Measurements from ENCODE around the gene ZNF507. TPM values are rescaled to one million over a fixed set of nuclear protein-coding genes. Genes with fewer than 3 reads are reported as not detected.

ZNF507 gene
- total RNA-seq, 1 experiment from 2014 or later = 31.1 TPM

GRCh38 chr19:32309711-32310390, 35.6 kb upstream of the ZNF507 start:
- Histone ChIP-seq H2BK5ac (ENCODE audit: insufficient read length, low read length) (no peak overlapping the region), H3K9ac (ENCODE audit: extremely low read depth, insufficient read length, low read length) (no peak overlapping the region), H4K5ac (ENCODE audit: insufficient read length, low read depth, low read length) (no peak overlapping the region), H3K27ac (ENCODE audit: insufficient read length, low read depth, low read length) (no peak overlapping the region), H2AK5ac (ENCODE audit: insufficient read length, low read length) (no peak overlapping the region), H3K23ac (ENCODE audit: insufficient read length, low read depth, low read length) (no peak overlapping the region), H2AFZ (ENCODE audit: low read length) (no peak overlapping the region), H2BK120ac (ENCODE audit: low read depth, low read length, poor library complexity, severe bottlenecking) (no peak overlapping the region), H3K9me3 (ENCODE audit: control insufficient read depth, low read depth, low read length) (no peaks in the 10 kb centered on the region), H3T11ph (ENCODE audit: low read length) (no peak overlapping the region), H4K91ac (ENCODE audit: insufficient read length, low read depth, low read length) (no peak overlapping the region), H4K20me1 (ENCODE audit: control insufficient read depth, insufficient read depth, insufficient read length) (no peaks in the 10 kb centered on the region), H3K79me2 (ENCODE audit: insufficient read depth, low read length) (no peaks in the 10 kb centered on the region), H3K4ac (ENCODE audit: low read depth, low read length) (no peak overlapping the region), H3K4me1 (ENCODE audit: insufficient read depth, low read length) (peaks cover 3% of the 10 kb centered on the region; the same call in 1 of the 2 replicates), H4K8ac (replicated peaks; ENCODE audit: insufficient read length, low read depth, low read length) (no peak overlapping the region), H3K56ac (ENCODE audit: insufficient read length, low read depth, low read length) (peak overlapping the region; percentile 7), H2BK12ac (ENCODE audit: insufficient read length, low read depth, low read length) (no peak overlapping the region), H3K23me2 (ENCODE audit: insufficient read length, low read depth, low read length, poor library complexity, severe bottlenecking) (no peaks in the 10 kb centered on the region), H3K4me2 (ENCODE audit: insufficient read depth, insufficient read length, low read length) (no peak overlapping the region), H2BK20ac (ENCODE audit: low read depth, low read length, poor library complexity, severe bottlenecking) (no peak overlapping the region), H3K14ac (ENCODE audit: insufficient read depth, low read length) (peak overlapping the region; percentile 56; the same call in 1 of the 2 replicates), H3K79me1 (ENCODE audit: insufficient read depth, low read depth, low read length, poor library complexity, severe bottlenecking) (no peaks in the 10 kb centered on the region), H2BK15ac (ENCODE audit: low read depth, low read length) (no peak overlapping the region), H3K18ac (ENCODE audit: insufficient read length, low read depth, low read length) (no peak overlapping the region), H3K27me3 (ENCODE audit: insufficient read depth, low read length) (no peaks in the 10 kb centered on the region)
- TF ChIP-seq CTCF (conservative IDR thresholded peaks at IDR 0.05) = no peak
- H3K4me1 Mint-ChIP-seq = peaks cover 30 to 34% of the 10 kb centered on the region in 2 experiments
- H3K27me3 Mint-ChIP-seq (ENCODE audit: low read depth) = no peaks in the 10 kb centered on the region; the same call in 1 of the 2 replicates
- H3K9me3 Mint-ChIP-seq = no peaks in the 10 kb centered on the region
- WGBS (ENCODE audit: extremely low coverage, insufficient read length, low lambda C conversion rate) = no CpG with 5 or more reads among the region's 29 CpGs
- H3K36me3 Mint-ChIP-seq (ENCODE audit: insufficient read depth in 1 of 3, low read depth in 3 of 3) = no peaks in the 10 kb centered on the region
- H3K4me3 Mint-ChIP-seq = no peak overlapping the region
- H3K27ac Mint-ChIP-seq = peak overlapping the region in 2 of 3 experiments; percentile 40 to 76; a peak in 3 of 7 replicates
- DNase-seq = no peak

All from H9 (cell line).